GM18870 (cell line): ENCODE data around the gene ASB13.
"Not testable (repeated sequence)": the region's sequence is repeated elsewhere in the genome, so short reads cannot be mapped to it uniquely, and the experiment has no call there.

Experiments used
- ATAC-seq: cut with Tn5 transposase; IDR thresholded peaks from one replicate; pipeline ENCODE4 v1.9.1; 2021; ENCODE audit warnings: moderate library complexity; ENCODE audit not compliant: unreplicated experiment

ASB13 gene

GRCh38 chr10:5627486-5628044, 38.8 kb downstream of the ASB13 start:
- no peak for ATAC-seq

DNA sequence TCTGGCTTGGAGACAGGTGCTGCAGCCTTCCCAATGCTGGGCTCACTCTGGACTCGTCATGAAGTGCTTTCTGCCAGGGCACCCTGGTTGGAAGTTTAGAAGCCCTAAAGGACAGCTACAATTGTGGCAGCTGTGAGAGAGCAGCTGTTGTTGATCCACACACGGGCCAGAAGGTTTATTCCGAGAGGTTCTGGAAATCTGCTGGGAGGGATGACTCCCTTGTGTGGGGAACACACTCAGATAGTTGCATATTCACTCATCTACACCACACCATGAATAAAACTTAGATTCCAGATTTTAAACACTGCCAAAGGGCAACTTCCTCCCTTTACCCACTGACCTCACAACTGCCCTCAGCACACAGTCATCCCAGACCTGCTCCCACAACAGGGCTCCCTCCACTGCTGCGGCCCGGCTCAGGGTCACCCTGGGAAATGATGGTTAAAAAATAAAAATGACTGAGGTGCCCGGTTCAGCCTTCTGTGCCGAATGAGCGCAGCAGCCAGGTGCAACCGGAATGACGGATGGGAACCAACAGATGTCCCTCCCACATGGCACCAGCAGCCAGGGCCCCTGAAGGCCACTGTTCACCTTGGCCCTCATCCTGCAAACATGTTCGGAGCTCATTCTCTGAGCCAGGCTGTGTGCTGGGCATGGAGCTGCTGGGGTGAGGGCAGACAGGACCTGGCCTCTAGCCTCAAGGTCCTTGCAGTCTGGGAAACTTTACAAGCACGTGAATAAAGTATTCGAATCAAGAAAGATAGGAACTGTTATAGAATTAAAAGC, 40.2 kb downstream of the ASB13 start:
- ATAC-seq, result no peak

GRCh38 chr10:5624701-5625100, 41.7 kb downstream of the ASB13 start:
- no peak for ATAC-seq

DNA sequence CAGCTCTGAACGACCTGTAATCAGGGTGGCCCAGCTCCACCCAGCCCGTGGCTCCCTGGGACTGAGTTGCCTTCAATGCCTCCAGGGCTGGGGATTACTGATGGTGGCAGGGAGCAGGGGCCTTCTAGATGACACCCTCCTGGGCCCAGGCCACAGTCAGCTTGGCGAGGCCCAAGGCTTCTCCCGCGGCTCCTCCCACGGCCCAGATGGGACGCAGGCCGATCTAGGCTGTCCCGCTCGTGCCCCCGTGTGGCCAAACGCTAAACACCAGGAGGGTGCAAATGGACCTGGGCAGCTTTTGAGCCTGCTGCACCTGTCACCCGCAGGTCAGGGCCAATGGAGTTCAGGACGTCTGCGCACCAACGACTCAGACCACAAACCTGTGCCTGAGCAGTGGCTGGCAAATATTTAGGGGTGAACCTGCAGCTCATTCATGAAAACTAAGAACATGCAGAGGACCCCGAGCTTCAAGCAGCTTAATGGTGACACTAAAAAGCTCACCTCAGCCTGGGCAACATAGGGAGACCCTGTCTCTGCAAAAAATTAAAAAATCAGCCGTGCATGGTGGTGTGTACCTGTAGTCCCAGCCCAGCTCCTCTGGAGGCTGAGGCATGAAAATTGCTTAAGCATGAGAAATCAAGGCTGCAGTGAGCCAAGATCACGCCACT, 43.2 kb downstream of the ASB13 start:
- ATAC-seq, result peak; percentile 84

GRCh38 chr10:5622186-5622960, 44.0 kb downstream of the ASB13 start:
- ATAC-seq, result no peak

DNA sequence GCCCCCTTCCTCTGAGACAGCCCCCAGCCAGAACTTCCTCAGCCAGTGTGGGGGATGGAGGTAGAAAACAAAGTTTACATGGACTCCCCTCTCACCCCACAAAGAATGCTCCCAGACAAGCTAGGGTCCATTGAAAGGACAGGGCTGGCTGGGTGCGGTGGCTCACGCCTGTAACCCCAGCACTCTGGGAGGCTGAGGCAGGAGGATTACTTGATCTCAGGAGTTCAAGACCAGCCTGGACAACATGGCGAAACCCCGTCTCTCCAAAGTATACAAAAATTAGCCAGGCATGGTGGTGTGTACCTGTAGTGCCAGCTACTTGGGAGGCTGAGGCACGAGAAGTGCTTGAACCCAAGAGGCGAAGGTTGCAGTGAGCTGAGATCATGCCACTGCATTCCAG, 45.0 kb downstream of the ASB13 start:
- not testable (repeated sequence) for ATAC-seq

DNA sequence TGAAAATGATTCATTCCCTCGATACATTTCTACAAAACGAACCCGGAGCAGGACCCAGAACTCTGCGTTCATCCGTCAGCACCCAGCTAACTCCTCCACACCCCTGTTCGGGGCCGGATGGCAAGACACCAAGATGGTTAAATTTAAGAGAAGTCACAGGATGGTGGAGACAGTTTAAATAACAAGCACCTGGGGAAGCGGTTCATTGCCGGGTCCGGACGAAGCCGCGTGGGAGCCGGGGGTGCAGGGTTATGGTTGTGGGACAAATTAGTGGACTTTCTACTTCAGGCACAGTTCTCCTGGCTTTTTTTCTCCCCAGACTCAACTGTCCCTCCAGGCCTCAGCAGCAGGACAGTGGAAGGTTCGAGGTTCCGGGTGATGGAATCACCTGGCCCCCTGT, 45.4 kb downstream of the ASB13 start:
- no peak for ATAC-seq

DNA sequence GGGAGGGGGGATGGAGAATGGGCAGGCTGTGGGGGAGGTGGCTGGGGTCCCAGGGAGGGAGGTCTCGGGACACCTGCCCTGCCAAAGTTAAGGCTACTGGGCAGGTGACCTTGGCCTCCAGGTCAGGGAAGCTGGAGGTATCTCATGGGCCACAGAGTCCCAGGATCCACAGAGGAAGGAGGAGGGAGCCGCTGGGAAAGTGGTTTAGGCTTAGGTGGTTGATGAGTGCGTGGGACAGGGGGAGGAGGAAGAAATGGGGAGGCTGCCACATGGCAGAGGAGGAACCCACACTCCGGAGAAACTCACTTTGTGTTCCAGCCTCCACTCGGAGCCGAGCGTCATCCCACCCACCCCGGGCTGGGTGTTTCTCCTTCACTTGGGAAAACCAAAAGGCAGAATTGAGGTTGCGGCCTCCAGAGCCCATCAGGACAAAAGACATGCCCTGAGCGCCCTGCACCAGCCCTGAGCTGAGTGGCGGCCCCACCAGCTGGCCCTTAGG, 46.1 kb downstream of the ASB13 start:
- no peak for ATAC-seq

DNA sequence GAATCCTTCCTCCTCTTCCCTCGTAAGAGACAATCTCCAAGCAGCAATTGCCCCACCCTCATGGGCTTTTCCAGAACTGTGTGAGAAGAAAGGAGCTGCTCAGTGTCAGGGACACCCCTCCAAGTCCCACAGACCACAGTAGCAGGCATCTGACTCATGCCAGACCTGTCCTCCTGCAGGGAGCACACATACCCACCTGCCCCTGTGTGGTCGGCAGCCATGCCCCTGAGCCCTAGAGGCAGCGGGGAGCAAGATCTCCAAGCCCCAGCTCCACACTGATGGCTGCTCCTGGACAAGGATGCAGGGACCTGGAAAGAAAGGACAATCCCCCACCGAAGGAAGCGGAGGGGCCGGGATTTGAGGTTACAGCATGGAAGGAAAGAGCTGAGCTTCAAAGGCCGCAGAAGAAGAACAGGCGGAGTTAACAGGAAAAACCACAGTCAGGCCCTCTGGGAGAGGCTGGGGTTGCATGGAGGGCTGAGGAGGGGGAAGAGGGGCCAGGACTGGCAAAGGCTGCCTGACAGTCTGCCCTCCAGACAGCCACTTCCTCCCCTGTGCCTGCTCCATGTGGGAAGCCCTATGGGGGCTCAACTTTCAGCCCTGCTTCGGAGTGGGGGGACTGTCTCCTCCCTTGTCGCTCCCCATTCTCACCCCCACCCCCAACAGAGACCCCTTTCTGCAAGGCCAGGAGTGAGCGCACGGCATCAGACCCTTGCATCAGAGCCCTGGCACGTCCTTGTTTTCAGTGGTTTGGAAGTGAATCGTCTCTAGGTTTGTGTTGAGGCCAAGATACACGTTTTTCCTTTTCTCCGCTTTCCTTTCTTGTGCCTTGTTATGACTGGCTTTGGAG, 46.8 kb downstream of the ASB13 start:
- ATAC-seq, result no peak

DNA sequence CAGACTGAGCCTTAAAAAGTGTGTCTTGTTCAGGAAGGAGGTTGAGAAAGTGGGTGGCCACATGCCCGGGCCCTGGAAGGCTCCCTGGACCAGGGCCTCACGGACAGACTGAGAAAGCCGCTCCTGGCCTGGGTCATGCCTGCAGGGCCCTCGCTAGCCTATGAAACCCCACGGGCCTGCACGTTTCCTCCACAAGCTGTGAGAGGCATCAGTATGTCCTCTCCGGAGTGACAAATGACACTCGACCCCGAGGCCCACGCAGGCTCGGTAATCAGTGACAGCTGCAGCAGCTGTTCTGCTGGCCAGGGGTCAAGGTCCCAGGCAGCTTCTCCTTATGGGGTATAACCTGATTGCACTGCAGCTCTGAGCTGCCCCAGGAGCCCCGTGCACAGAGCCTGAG, 47.6 kb downstream of the ASB13 start:
- no peak for ATAC-seq

DNA sequence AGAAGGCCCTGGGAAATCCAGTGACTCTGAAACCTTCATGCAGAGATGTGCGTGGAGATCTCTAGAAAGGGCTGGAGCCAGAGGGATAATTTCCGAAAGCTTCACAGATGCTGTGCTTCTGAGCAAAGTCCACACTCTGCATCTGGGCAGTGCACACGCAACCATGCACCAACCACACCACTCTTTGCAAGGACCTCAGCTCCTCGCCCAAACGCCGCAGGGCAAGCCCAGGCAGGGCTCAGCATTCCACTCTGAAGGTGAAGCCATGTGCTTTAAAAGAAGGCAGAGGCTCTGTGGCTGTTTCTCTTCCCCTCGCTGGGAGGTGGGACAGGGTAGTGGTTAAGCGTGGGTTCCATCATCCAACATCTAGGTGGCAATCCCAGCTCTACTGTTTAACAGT, 48.4 kb downstream of the ASB13 start:
- no peak for ATAC-seq

DNA sequence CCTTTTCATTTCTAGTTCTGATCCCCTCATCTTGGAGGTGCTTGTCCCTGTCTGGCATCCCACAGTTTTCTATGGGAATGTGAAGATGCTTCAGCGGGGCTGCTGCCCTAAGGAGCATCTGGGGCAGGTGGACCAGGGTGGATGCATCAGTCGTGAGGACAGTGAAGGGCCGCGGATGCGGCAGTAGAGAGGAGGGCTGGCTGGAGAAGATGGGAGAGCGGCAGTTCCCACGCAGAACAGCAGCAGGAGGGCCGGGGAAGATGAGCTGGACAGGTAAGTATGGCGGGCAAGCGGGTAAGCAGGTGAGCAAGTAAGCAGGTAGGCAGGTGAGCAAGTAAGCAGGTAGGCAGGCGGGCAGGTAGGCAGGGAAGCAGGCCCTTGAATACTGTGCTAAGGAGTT, 48.9 kb downstream of the ASB13 start:
- ATAC-seq, result no peak

DNA sequence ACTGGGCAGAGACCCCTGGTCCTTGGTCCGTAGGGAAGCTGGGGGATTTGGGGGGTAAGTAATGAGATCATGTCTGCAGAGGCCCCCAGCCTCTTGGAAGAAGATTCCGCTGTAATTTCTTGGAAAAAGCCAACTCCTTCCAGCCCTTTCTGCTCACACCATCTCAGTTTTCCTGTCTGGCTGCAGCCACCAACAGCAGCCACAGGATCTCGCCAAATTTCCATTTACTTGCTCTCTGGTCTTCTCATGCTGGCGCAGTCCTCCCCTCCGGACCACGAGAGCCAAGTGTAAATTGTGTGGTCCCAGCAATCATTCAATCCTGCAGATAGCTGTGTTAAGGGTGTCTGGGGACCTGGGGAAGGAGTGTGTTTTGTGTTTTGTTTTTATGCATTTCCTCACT, 49.6 kb downstream of the ASB13 start:
- no peak for ATAC-seq

DNA sequence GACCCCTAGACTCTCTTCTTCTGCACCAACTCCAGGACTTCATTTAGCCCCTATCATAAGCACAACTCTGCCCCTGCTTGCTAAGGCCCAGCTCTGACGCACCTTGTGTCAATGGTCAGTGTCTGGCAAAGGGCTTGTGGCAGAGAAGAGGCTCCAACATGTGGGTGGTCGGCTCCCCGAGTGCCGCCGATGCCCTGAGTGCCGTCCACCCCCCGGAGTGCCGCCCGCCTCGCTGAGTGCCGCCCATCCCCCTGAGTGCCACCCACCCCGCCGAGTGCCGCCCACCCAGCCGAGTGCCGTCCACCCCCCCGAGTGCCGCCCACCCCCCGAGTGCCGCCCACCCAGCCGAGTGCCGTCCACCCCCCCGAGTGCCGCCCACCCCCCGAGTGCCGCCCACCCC, 50.3 kb downstream of the ASB13 start:
- no peak for ATAC-seq

- no peak for ATAC-seq
Observed at GRCh38 chr10:5615316-5615715, 51.1 kb downstream of the ASB13 start.

DNA sequence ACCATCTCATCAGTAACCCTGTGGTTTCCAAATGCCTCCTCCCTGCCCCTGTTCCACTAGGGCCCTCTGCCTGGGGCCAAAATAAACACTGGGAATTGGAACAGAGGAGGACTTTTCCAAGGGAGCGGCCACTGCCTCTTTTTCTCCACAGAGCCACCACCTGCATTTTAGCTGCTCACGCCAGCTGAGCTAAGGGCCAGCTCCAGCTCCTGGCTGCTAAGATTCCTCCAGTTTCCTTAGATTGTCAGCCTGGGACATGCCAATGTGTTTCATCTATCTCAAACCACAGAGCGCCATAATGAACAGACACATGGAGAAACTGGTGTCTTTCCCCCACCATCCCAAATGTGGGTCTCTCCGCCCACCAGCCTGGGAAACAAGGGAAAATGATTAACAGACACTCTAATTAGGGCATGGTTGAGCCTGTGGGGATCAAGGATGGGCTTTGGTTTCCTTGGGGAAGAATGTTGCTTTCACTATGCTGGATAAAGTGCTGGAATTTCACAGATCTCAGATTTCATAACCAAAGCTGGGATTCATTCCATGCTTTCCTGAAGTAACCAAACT, 52.2 kb downstream of the ASB13 start:
- ATAC-seq, result no peak

- ATAC-seq, result no peak
Observed at GRCh38 chr10:5613481-5614154, 52.8 kb downstream of the ASB13 start.

GRCh38 chr10:5611899-5612680, 54.3 kb downstream of the ASB13 start:
- ATAC-seq, result no peak
